ENCODE data around the gene OPRM1. TPM values are rescaled to one million over a fixed set of nuclear protein-coding genes. Genes with fewer than 3 reads are reported as not detected.

The OPRM1 gene
- total RNA-seq, 1 donor from 2014 or later, result not detected

DNA sequence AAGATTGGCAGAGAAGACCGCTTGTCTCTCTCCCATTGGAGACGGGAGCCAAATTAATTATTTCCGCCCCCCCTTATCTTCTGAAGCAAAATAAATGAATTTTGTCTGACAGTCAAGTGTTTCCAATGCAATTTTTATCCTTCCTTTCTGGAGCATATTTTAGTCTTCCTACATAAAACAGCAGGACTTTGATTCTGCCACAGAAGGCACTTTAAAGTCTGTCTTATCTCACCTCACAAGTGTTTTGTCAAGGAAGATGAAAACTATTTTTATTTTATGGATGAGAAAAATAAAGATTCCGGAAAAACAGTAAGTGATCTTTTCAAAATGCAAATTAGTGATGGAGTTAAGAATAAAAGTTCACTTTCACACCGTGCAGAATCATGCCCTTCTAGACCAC is 140.4 kb downstream of the OPRM1 start:
- peaks cover 9% of the 10 kb centered on the region for H3K9me3 Mint-ChIP-seq (ENCODE audit: unreplicated experiment)
- H3K4me3 Mint-ChIP-seq (ENCODE audit: unreplicated experiment), result no peak overlapping the region
- no peak overlapping the region for H3K27ac Mint-ChIP-seq (ENCODE audit: unreplicated experiment)
- Histone ChIP-seq H3K9ac (ENCODE audit: low read length) (no peak overlapping the region), H3K4me2 (ENCODE audit: low read length) (no peak overlapping the region), H3K36me3 (ENCODE audit: insufficient read depth, low read length) (no peaks in the 10 kb centered on the region), H3K27me3 (ENCODE audit: insufficient read depth, low read length) (no peaks in the 10 kb centered on the region), H3K4me3 (ENCODE audit: insufficient read depth, low read depth, low read length) (no peak overlapping the region), H3K9me3 (ENCODE audit: insufficient read depth, low read depth, low read length) (peaks cover 3% of the 10 kb centered on the region), H2AFZ (ENCODE audit: low read depth, low read length) (no peak overlapping the region), H4K20me1 (ENCODE audit: insufficient read depth, low read length) (no peaks in the 10 kb centered on the region), H3K79me2 (ENCODE audit: insufficient read depth, low read length) (no peaks in the 10 kb centered on the region), H3K4me1 (ENCODE audit: insufficient read depth, low read length) (no peaks in the 10 kb centered on the region), H3K27ac (ENCODE audit: low read depth, low read length) (no peak overlapping the region)
- FAIRE-seq (no peak), DNase-seq (ENCODE audit: low read depth) (no peak)
- no peaks in the 10 kb centered on the region for H3K27me3 Mint-ChIP-seq (ENCODE audit: low read depth, unreplicated experiment)
- TF ChIP-seq EZH2 (IDR thresholded peaks at IDR 0.05; ENCODE audit: insufficient read depth, low read length), result no peak
- TF ChIP-seq, protein P1, sequence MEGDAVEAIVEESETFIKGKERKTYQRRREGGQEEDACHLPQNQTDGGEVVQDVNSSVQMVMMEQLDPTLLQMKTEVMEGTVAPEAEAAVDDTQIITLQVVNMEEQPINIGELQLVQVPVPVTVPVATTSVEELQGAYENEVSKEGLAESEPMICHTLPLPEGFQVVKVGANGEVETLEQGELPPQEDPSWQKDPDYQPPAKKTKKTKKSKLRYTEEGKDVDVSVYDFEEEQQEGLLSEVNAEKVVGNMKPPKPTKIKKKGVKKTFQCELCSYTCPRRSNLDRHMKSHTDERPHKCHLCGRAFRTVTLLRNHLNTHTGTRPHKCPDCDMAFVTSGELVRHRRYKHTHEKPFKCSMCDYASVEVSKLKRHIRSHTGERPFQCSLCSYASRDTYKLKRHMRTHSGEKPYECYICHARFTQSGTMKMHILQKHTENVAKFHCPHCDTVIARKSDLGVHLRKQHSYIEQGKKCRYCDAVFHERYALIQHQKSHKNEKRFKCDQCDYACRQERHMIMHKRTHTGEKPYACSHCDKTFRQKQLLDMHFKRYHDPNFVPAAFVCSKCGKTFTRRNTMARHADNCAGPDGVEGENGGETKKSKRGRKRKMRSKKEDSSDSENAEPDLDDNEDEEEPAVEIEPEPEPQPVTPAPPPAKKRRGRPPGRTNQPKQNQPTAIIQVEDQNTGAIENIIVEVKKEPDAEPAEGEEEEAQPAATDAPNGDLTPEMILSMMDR (IDR thresholded peaks at IDR 0.05; ENCODE audit: insufficient read depth, low read depth, low read length), result no peak
- no peaks in the 10 kb centered on the region for H3K4me1 Mint-ChIP-seq (ENCODE audit: low read depth, unreplicated experiment)
- no peaks in the 10 kb centered on the region for H3K36me3 Mint-ChIP-seq (ENCODE audit: low read depth, unreplicated experiment)

DNA sequence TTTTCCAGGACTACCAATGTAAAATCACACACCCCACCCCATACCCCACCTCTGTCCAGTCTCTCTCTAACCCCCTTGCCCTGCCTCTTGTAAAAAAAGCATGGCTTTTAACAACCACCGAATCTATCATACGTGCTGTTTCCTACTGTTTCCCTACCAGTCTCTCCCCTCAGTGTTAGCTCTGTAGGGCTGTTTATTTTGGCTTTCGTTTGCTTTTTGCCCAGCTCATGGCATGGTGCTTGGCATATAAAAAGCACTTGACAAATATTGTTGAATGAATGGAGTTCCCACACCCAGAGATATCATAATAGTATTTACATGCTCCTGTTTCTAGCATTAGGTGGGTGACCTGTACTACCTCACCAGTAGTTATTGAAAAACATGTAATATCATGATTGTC is 148.2 kb downstream of the OPRM1 start:
- Histone ChIP-seq H3K4me2 (ENCODE audit: low read length) (no peak overlapping the region), H4K20me1 (ENCODE audit: insufficient read depth, low read length) (no peaks in the 10 kb centered on the region), H3K79me2 (ENCODE audit: insufficient read depth, low read length) (no peaks in the 10 kb centered on the region), H3K4me1 (ENCODE audit: insufficient read depth, low read length) (no peaks in the 10 kb centered on the region), H3K27ac (ENCODE audit: low read depth, low read length) (no peak overlapping the region), H3K9ac (ENCODE audit: low read length) (no peak overlapping the region), H3K27me3 (ENCODE audit: insufficient read depth, low read length) (no peaks in the 10 kb centered on the region), H3K4me3 (ENCODE audit: insufficient read depth, low read depth, low read length) (no peak overlapping the region), H2AFZ (ENCODE audit: low read depth, low read length) (no peak overlapping the region), H3K36me3 (ENCODE audit: insufficient read depth, low read length) (no peaks in the 10 kb centered on the region), H3K9me3 (ENCODE audit: insufficient read depth, low read depth, low read length) (peaks cover 3% of the 10 kb centered on the region)
- Mint-ChIP-seq H3K27ac (ENCODE audit: unreplicated experiment) (no peak overlapping the region), H3K4me1 (ENCODE audit: low read depth, unreplicated experiment) (no peaks in the 10 kb centered on the region), H3K4me3 (ENCODE audit: unreplicated experiment) (no peak overlapping the region), H3K36me3 (ENCODE audit: low read depth, unreplicated experiment) (no peaks in the 10 kb centered on the region), H3K9me3 (ENCODE audit: unreplicated experiment) (no peaks in the 10 kb centered on the region), H3K27me3 (ENCODE audit: low read depth, unreplicated experiment) (no peaks in the 10 kb centered on the region)
- TF ChIP-seq, protein P1 (IDR thresholded peaks at IDR 0.05; ENCODE audit: insufficient read depth, low read depth, low read length), result no peak
- TF ChIP-seq EZH2 (IDR thresholded peaks at IDR 0.05; ENCODE audit: insufficient read depth, low read length), result no peak
- DNase-seq (ENCODE audit: low read depth), result no peak
- no peak for FAIRE-seq

DNA sequence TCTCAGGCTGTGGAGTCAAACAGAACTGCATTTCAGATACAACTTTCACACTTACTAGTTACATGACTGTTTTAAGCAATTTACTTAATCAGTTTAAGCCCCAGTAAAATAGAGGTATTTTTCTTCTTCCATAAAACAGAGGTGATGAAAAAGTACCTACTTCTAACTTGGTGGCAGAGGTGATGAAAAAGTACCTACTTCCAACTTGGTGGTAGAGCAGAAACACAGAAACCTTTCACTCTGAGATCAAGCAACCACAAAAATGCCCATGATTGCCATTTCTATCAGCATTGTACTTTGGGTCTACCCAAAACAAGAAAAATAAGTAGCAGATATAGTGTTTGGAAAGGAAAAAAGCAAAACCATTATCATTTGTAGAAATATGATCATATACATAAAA is 148.7 kb downstream of the OPRM1 start:
- no peak for TF ChIP-seq EZH2 (IDR thresholded peaks at IDR 0.05; ENCODE audit: insufficient read depth, low read length)
- TF ChIP-seq, protein P1 (IDR thresholded peaks at IDR 0.05; ENCODE audit: insufficient read depth, low read depth, low read length), result no peak
- Histone ChIP-seq H4K20me1 (ENCODE audit: insufficient read depth, low read length) (no peaks in the 10 kb centered on the region), H2AFZ (ENCODE audit: low read depth, low read length) (no peak overlapping the region), H3K4me1 (ENCODE audit: insufficient read depth, low read length) (no peaks in the 10 kb centered on the region), H3K4me2 (ENCODE audit: low read length) (no peak overlapping the region), H3K9ac (ENCODE audit: low read length) (no peak overlapping the region), H3K9me3 (ENCODE audit: insufficient read depth, low read depth, low read length) (peaks cover 3% of the 10 kb centered on the region), H3K27ac (ENCODE audit: low read depth, low read length) (no peak overlapping the region), H3K36me3 (ENCODE audit: insufficient read depth, low read length) (no peaks in the 10 kb centered on the region), H3K27me3 (ENCODE audit: insufficient read depth, low read length) (no peaks in the 10 kb centered on the region), H3K4me3 (ENCODE audit: insufficient read depth, low read depth, low read length) (no peak overlapping the region), H3K79me2 (ENCODE audit: insufficient read depth, low read length) (no peaks in the 10 kb centered on the region)
- FAIRE-seq (no peak), DNase-seq (ENCODE audit: low read depth) (no peak)
- no peaks in the 10 kb centered on the region for H3K27me3 Mint-ChIP-seq (ENCODE audit: low read depth, unreplicated experiment)
- H3K4me3 Mint-ChIP-seq (ENCODE audit: unreplicated experiment), result no peak overlapping the region
- H3K36me3 Mint-ChIP-seq (ENCODE audit: low read depth, unreplicated experiment), result no peaks in the 10 kb centered on the region
- no peaks in the 10 kb centered on the region for H3K9me3 Mint-ChIP-seq (ENCODE audit: unreplicated experiment)
- H3K4me1 Mint-ChIP-seq (ENCODE audit: low read depth, unreplicated experiment), result no peaks in the 10 kb centered on the region
- no peak overlapping the region for H3K27ac Mint-ChIP-seq (ENCODE audit: unreplicated experiment)
